ENCODE measurements around the gene CHRNB2. TPM values are rescaled to one million over a fixed set of nuclear protein-coding genes. Genes with fewer than 3 reads are reported as not detected.

The CHRNB2 gene
- total and polyA plus RNA-seq, 9 of the 15 experiments (the other 6 are each of a cell fraction or from before 2014, with no cell fraction given): 0.01 TPM; not detected in 8

DNA sequence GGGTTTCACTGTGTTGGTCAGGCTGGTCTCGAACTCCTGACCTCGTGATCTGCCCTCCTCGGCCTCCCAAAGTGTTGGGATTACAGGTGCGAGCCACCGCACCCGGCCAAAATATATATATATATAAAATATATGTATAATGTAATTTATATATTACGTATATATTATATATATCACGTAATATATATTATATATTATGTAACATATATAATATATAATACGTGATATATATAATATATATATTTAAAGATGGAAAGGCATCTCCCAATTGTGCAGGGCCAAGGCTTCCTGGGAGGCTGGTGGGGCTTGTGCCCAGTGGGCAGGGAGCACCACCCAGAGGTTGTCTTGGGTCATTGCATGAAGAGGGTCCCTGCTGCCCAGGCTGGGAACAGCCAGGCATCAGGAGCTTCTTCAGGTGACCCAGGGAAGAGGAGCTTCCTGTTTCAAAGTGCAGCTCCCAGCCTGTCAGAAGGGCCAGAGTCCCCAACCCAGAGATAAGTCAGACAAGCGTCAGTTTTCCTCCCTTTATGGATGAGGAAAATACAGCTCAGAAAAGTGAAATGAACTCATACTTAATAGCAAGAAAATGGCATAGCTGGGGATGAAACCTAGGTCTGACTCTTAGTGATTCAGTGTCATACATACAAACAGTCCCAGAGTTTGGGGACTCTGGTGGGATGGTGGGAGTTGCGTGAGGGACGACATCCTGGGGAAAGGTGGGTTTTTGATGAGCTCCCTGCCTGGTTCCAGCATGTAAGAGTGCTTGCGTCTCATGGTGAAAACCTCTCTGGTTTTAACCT, 21.1 kb upstream of the CHRNB2 start (continued):
- TF ChIP-seq ZC3H11A (IDR thresholded peaks at IDR 0.05; ENCODE audit: low read depth, low read length) (no peak), CC2D1A (IDR thresholded peaks at IDR 0.05) (0 out of 2 replicates have a peak, but pooled peaks have one; percentile 21), ZFP36 (IDR thresholded peaks at IDR 0.05; ENCODE audit: low read depth, low read length, partially characterized antibody) (no peak), GTF2A2 (tag; IDR thresholded peaks at IDR 0.05) (no peak), NFE2L1 (tag; IDR thresholded peaks at IDR 0.05; ENCODE audit: borderline replicate concordance, low read depth) (no peak), ARID3A (IDR thresholded peaks at IDR 0.05; ENCODE audit: borderline replicate concordance, low read depth, low read length) (no peak), TFAP4 (CRISPR knock-in tag; IDR thresholded peaks at IDR 0.05; ENCODE audit: borderline replicate concordance) (0 out of 2 replicates have a peak, but pooled peaks have one; percentile 24), TCFL5 (CRISPR knock-in tag; conservative IDR thresholded peaks at IDR 0.05) (no peak), ETV1 (tag; conservative IDR thresholded peaks at IDR 0.05; ENCODE audit: low read depth) (no peak), DEAF1 (CRISPR knock-in tag; IDR thresholded peaks at IDR 0.05) (peak; percentile 93), ERF (CRISPR knock-in tag; IDR thresholded peaks at IDR 0.05) (no peak), HDAC6 (IDR thresholded peaks at IDR 0.05; ENCODE audit: low read depth, low read length) (no peak), NCOA6 (IDR thresholded peaks at IDR 0.05) (no peak)
- TF ChIP-seq, protein P1, sequence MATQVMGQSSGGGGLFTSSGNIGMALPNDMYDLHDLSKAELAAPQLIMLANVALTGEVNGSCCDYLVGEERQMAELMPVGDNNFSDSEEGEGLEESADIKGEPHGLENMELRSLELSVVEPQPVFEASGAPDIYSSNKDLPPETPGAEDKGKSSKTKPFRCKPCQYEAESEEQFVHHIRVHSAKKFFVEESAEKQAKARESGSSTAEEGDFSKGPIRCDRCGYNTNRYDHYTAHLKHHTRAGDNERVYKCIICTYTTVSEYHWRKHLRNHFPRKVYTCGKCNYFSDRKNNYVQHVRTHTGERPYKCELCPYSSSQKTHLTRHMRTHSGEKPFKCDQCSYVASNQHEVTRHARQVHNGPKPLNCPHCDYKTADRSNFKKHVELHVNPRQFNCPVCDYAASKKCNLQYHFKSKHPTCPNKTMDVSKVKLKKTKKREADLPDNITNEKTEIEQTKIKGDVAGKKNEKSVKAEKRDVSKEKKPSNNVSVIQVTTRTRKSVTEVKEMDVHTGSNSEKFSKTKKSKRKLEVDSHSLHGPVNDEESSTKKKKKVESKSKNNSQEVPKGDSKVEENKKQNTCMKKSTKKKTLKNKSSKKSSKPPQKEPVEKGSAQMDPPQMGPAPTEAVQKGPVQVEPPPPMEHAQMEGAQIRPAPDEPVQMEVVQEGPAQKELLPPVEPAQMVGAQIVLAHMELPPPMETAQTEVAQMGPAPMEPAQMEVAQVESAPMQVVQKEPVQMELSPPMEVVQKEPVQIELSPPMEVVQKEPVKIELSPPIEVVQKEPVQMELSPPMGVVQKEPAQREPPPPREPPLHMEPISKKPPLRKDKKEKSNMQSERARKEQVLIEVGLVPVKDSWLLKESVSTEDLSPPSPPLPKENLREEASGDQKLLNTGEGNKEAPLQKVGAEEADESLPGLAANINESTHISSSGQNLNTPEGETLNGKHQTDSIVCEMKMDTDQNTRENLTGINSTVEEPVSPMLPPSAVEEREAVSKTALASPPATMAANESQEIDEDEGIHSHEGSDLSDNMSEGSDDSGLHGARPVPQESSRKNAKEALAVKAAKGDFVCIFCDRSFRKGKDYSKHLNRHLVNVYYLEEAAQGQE (IDR thresholded peaks at IDR 0.05; ENCODE audit: borderline replicate concordance): peak; percentile 71
- TF ChIP-seq, protein P1 (CRISPR knock-in tag; IDR thresholded peaks at IDR 0.05; ENCODE audit: low read depth): no peak
